Esophagus muscularis mucosa (tissue), 4 donors: ENCODE results near the gene SLC41A1. TPM values are rescaled to one million over a fixed set of nuclear protein-coding genes. Genes with fewer than 3 reads are reported as not detected.

ENCODE experiments used
- DNase-seq: peaks from one replicate; pipeline ENCODE4 v3.0.0-alpha.2; 2017; ENCODE audit errors: extremely low spot score
- H3K27ac ChIP-seq, 4 donors: fragments of 200-600 bp; sonication (generic); replicated peaks in 1 of 4; 1 replicate in 3 of 4; 2 replicates in 1 of 4; pipeline ENCODE4 v1.5.1; 2016 to 2019; ENCODE audit warnings: mild to moderate bottlenecking in 1 of 4
- H3K27me3 ChIP-seq, 4 donors: fragments of 200-600 bp; sonication (generic); one replicate each; pipeline versions ENCODE4 v1.5.1 to v1.6.0; 2016 to 2019
- H3K36me3 ChIP-seq, 4 donors: fragments of 200-600 bp; sonication (generic); one replicate each; pipeline ENCODE4 v1.5.1; 2016 to 2019
- H3K4me1 ChIP-seq, 4 donors: fragments of 200-600 bp; sonication (generic); one replicate each; pipeline ENCODE4 v1.5.1; 2016 to 2019
- H3K4me3 ChIP-seq, 4 donors: fragments of 200-600 bp; sonication (generic); 1 replicate in 2 of 4; 2 replicates in 2 of 4; pipeline ENCODE4 v1.5.1; 2016 to 2019; ENCODE audit warnings: mild to moderate bottlenecking in 4 of 4, moderate library complexity in 1 of 4
- H3K9me3 ChIP-seq, 4 donors: fragments of 200-600 bp; sonication (generic); 1 replicate in 3 of 4; 2 replicates in 1 of 4; pipeline ENCODE4 v1.5.1; 2016 to 2019
- EP300 ChIP-seq: sonication (generic); formaldehyde crosslinking; IDR thresholded peaks from one replicate; pipeline ENCODE4 v1.6.1; 2017; ENCODE audit warnings: antibody characterized with exemption
- POLR2A ChIP-seq: fragments of 450-650 bp; IDR thresholded peaks from one replicate; pipeline ENCODE4 v1.6.1; 2017; ENCODE audit warnings: antibody characterized with exemption, moderate library complexity, mild to moderate bottlenecking, low read depth
- POLR2AphosphoS5 ChIP-seq, 2 donors: sonication (generic); formaldehyde crosslinking; IDR thresholded peaks; one replicate each; pipeline ENCODE4 v1.6.1; 2017; ENCODE audit warnings: antibody characterized with exemption in 2 of 2
- WGBS: methylation state at CpG from one replicate; pipeline ENCODE4 v1.1.5; 2018; 5-methylcytosine and 5-hydroxymethylcytosine counted together
- intact Hi-C: fragments of 100-400 bp; cut with DNase I; formaldehyde crosslinking; loops from one replicate; pipeline ENCODE4 v1.15.1; 2023
- total RNA-seq, 4 donors: library from RNA; depleted of rRNA; stranded (reverse); fragments of >200 nt; gene quantifications; one replicate each; pipeline versions ENCODE4 v1.1.0 to v1.2.1, GENCODE V29; 2016
- TF ChIP-seq, protein P1 (sequence below), 3 experiments: fragments of 200-600 bp in 2 of 3; fragments of 450-650 bp in 1 of 3; sonication (generic) in 2 of 3; IDR thresholded peaks; one replicate each; pipeline ENCODE4 v1.5.1; 2017 to 2019; ENCODE audit warnings: antibody characterized with exemption in 3 of 3, mild to moderate bottlenecking in 2 of 3, moderate library complexity in 1 of 3

The SLC41A1 gene
- total RNA-seq, 4 donors from 2014 or later: 22.4 to 37.1 (median 30.6) TPM

DNA sequence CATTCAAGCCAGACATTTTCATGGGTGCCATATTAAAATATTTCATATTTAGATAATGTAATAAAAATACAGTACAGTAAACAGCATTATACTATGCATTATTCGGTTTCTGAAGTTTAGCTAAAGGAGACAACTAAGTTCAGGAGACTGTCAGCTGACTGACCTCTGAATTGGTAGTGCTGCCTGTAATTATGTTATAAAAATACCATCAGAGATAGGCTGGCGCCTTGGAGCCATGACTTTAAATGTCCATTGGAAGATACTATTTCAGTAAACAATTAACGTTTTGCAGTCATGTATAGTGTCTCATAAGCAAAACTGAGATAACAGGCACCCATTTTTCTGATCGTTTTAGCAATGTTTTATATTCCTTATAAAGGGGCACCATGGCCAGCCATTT lies 26.4 kb downstream of the SLC41A1 start:
- WGBS: 64% methylated on average over 4 of the region's 4 CpGs
- H3K36me3 ChIP-seq: peaks cover 0 to 27% (median 19%) of the 10 kb centered on the region in 4 donors
- no peaks in the 10 kb centered on the region for H3K27me3 ChIP-seq
- H3K9me3 ChIP-seq: no peaks in the 10 kb centered on the region
- TF ChIP-seq, protein P1, sequence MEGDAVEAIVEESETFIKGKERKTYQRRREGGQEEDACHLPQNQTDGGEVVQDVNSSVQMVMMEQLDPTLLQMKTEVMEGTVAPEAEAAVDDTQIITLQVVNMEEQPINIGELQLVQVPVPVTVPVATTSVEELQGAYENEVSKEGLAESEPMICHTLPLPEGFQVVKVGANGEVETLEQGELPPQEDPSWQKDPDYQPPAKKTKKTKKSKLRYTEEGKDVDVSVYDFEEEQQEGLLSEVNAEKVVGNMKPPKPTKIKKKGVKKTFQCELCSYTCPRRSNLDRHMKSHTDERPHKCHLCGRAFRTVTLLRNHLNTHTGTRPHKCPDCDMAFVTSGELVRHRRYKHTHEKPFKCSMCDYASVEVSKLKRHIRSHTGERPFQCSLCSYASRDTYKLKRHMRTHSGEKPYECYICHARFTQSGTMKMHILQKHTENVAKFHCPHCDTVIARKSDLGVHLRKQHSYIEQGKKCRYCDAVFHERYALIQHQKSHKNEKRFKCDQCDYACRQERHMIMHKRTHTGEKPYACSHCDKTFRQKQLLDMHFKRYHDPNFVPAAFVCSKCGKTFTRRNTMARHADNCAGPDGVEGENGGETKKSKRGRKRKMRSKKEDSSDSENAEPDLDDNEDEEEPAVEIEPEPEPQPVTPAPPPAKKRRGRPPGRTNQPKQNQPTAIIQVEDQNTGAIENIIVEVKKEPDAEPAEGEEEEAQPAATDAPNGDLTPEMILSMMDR (IDR thresholded peaks at IDR 0.05): no peak
- TF ChIP-seq EP300 (no peak), POLR2A (no peak), POLR2AphosphoS5 (IDR thresholded peaks at IDR 0.05) (no peak)
- no peak overlapping the region for H3K27ac ChIP-seq
- no peak for DNase-seq
- no peak overlapping the region for H3K4me3 ChIP-seq
- intact Hi-C loops: no loop called here
- H3K4me1 ChIP-seq: peaks cover 16 to 25% (median 20%) of the 10 kb centered on the region in 4 donors

DNA sequence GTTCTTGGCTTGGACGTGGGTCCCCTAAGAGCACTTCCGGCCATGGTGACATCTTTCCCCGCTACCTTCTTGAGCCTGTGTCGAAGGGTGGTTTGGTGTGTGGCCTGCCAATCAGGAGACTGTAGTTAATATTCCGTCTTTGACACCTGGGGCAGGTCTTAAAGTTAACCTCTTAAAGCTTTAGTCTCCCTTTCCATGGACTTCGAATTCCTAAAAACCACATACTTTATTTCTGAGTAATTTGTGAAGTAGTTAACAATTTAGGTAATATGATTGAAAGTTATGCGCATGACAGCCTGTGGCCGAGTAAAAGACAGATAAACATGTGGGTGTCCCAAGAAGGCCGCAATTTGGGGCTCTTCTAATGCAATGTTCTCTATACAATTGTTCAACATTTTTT lies 27.6 kb downstream of the SLC41A1 start:
- H3K27me3 ChIP-seq: no peaks in the 10 kb centered on the region
- peaks cover 16 to 25% (median 19%) of the 10 kb centered on the region in 4 donors for H3K4me1 ChIP-seq
- intact Hi-C loops: no loop called here
- no peaks in the 10 kb centered on the region for H3K9me3 ChIP-seq
- no peak for DNase-seq
- no peak for TF ChIP-seq EP300
- TF ChIP-seq, protein P1 (IDR thresholded peaks at IDR 0.05): no peak
- no peak for TF ChIP-seq POLR2AphosphoS5 (IDR thresholded peaks at IDR 0.05)
- no peak for TF ChIP-seq POLR2A
- peak overlapping the region in 1 of 4 donors; percentile 80 for H3K27ac ChIP-seq
- H3K36me3 ChIP-seq: peaks cover 0 to 16% (median 10%) of the 10 kb centered on the region in 4 donors
- H3K4me3 ChIP-seq: no peak overlapping the region
- 92% methylated on average over 9 of the region's 9 CpGs for WGBS

DNA sequence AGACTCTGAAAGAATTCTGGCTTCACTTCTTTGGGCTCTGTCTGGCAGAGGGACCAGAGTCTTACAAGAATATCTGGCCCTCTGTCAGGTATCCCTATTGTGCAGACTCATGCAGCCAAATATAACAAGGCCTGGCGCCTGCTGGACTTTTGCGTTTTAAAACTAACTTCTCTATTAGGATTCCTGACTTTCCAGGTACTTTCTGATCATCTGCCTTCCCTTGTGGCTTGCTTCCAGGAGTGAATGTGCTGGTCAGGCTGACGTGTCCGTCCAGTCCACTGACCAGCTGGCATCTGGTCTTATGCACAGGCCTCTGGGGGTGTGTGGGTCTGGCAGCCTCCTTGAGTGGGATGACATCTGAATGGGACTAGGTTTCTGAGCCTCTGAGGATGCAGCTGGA lies 29.1 kb downstream of the SLC41A1 start:
- Histone ChIP-seq H3K36me3 (peaks cover 0 to under 1% (median 0%) of the 10 kb centered on the region in 4 donors), H3K27ac (peak overlapping the region; percentile 76 to 80 (median 78)), H3K4me3 (peak overlapping the region in 1 of 4 donors; percentile 3), H3K4me1 (peaks cover 16 to 25% (median 19%) of the 10 kb centered on the region in 4 donors), H3K27me3 (no peaks in the 10 kb centered on the region), H3K9me3 (no peaks in the 10 kb centered on the region)
- TF ChIP-seq POLR2A (no peak), POLR2AphosphoS5 (IDR thresholded peaks at IDR 0.05) (peak; percentile 55 to 67), EP300 (no peak)
- TF ChIP-seq, protein P1 (IDR thresholded peaks at IDR 0.05): no peak
- intact Hi-C loops: no loop called here
- 20% methylated on average over 3 of the region's 4 CpGs for WGBS
- DNase-seq: no peak

- Histone ChIP-seq H3K27ac (peak overlapping the region; percentile 76 to 80 (median 78)), H3K9me3 (no peaks in the 10 kb centered on the region), H3K36me3 (no peaks in the 10 kb centered on the region), H3K4me3 (no peak overlapping the region), H3K27me3 (no peaks in the 10 kb centered on the region), H3K4me1 (peaks cover 16 to 25% (median 19%) of the 10 kb centered on the region in 4 donors)
- no peak for DNase-seq
- intact Hi-C loops: no loop called here
- TF ChIP-seq POLR2AphosphoS5 (IDR thresholded peaks at IDR 0.05): no peak
- no peak for TF ChIP-seq POLR2A
- TF ChIP-seq EP300: no peak
- TF ChIP-seq, protein P1 (IDR thresholded peaks at IDR 0.05): no peak
Observed at GRCh38 chr1:205783433-205783795, 29.6 kb downstream of the SLC41A1 start.
